HG02885 (cell line): ENCODE data around the gene PAK4.
"Not testable (repeated sequence)": the region's sequence is repeated elsewhere in the genome, so short reads cannot be mapped to it uniquely, and the experiment has no call there.

Experiments used
- ATAC-seq: cut with Tn5 transposase; IDR thresholded peaks from one replicate; pipeline ENCODE4 v1.9.1; 2021; ENCODE audit warnings: mild to moderate bottlenecking; ENCODE audit not compliant: unreplicated experiment, poor library complexity

Gene PAK4

DNA sequence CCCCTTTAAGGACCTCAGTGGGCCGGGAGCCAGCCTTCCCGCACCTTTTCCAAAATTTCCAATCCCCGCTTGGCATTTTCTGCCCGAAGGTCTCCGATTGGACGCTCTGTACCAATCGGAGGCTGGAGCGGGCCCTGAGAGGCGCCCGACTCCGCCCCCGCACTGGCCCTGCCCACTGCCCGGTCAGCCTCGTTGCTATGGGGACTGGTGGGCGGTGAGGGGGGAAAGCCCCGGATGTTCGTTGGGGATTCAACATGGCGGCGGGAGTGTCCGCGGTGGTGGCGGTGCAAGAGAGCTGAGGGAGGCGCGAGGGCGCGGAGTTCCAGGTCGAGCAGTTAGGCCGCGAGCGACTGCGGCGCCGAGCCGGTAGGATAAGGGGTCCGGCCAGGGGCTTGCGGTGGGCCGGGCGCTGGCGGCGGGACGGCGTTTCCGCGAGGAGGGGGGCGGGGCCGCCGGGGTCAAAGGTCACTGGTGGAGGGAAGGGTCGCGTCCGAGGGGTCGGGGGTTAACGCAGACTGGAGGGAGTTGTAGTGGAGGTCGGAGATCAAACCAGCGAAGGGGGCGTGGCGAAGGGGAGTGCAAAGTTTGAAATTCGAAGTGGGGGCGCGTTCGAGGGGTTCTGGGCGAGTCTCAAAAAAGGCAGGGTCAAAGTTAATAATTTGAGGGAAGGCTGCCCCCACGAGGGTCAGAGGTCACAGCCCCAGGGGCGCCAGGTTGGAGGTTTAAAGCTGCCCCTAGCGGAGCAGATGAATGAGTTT, at the start of gene PAK4:
TSS of gene PAK4 (plus strand) at position 233 of the 758 bp plus-strand sequence. CDS start 43,768 bp downstream, outside the sequence.
- peak; percentile 94 for ATAC-seq

DNA sequence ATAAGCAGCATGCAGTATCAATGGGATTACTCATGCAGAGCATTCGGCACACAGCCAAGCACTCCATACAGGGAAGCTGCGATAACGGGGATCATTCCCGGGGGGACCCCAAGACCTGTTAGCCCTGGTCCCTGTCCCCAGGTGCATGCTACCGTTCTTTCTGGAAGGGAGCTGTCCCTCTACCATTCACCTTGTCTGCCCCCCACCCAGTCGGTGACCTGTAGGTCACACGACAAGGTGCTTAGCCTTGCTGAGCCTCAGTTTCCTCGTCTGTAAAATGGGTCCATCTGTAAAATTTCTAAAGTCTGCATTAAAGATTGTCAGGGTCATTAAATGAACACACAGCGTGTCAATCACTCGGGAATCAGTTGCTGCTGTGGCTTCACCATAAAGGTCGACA, 48.3 kb upstream of the PAK4 start:
- ATAC-seq, result no peak

DNA sequence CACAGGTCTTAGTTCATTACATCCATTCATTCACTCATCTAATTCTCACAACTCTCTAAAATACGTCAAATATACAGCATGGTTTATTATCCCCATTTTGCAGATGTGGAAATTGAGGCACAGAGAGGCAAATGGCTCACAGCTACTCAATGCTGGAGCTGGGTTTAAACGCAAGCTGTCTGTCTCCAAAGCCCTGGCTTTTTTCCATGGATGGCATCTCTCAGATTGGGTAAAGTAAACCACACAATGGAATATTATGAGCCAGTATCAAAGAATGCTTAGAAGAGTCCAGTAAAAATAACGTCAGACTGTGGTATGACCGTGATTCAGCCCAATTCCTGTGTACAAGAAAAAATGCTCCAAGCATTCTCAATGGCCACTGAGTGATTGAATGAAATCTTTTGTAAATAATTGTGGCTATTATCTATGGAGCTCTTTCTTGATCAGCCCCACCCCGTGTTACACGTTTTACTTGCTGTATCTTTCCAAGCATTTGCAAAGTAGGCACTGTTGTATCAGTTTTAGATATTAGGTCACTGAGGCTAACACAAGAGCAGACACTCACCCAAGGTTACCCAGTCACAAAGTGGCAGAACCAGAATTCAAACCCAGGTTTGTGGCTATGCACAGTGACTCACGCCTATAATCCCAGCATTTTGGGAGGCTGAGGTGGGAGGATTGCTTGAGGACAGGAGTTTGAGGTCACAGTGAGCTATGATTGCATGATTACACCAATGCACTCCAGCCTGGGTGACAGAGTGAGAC, 47.0 kb upstream of the PAK4 start:
- ATAC-seq, result no peak

DNA sequence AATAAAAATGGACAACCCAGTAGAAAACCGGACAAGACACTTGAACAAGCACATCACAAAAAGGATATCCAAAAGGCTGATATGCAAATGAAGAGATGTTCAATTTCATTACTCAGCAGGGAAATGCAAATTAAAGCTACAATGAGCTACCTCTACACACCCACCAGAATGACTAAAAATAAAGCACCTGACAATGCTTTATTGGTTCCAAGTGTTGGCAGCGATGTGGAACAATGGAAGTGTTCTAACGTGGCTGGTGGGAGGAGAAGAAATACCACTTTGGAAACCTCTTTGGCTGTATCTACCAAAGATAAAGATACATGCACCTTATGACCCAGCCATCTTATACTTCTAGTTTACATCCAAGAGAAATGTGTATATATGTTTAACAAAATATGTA, 45.2 kb upstream of the PAK4 start:
- ATAC-seq, result no peak

DNA sequence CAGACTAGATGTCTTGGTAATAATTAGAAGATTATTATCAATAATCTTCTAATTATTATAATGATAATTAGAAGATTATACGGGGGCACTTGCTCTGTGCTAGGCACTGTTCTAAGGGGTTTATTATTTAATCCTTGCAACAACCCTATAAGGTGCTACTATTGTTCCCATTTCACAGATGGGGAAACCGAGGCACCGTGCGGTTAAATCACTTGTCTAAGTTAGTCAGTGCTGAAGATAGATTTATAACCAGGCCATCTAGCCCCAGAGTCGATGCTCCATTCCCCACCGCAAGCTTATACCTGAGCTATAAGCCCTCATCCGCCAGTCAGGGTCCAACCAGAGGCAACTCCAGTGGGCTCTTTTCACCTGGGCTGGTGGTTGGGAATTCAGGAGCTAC, 43.4 kb upstream of the PAK4 start:
- no peak for ATAC-seq

DNA sequence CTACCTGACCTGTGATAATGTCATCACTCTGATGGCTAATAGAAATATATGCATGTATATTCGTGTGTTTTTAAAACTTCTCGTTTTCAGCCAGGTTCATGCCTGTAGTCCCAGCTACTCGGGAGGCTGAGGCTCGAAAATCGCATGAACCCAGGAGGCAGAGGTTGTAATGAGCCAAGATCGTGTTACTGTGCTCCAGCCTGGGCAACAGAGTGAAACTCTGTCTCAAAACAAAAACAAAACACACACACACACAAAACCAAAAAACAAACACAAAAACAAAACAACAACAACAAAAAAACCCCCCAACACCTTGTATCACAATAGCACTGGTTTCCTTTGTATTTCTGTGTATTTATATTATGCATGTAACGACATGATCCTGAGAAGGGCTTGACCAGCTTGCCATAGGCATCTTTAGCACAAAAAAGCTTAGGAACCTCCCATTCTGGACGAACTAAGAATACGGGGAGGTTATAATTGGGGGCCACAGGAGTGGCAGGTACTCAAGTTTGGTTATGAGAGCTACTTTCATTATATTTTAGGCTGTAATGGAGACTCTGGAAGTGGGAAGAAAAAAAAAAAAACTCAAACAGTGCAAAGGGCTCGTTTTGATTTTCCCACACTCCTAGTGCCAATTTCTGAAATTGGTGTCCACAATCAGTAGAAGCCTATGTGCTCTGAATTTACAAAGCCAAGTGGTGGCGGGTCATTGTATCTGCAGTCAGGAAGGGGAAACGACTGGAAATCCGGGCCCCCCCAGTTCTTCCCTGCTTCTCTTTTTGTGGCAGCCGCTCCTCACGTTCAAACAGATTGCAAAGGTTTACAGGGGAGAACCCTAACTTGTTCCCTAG, 42.6 kb upstream of the PAK4 start:
- no peak for ATAC-seq

DNA sequence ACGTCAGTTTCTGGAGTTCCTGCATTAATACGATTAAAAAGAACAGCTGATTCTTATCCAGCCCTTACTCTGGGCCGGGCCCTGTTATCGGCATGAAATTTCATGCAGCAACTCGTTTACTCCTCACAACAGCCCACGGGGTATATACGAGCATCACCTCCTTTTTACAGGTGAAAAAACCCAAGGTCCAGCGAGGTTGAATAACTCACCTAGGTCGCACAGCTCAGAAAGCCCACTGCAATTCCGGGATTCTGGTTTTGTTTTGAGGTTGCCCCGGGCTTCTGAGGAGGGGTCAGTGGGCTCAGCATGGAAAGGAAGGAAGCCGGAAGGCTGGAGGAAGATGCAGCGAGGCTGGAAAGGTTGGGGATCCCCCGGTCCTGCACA, 42.0 kb upstream of the PAK4 start:
- no peak for ATAC-seq

DNA sequence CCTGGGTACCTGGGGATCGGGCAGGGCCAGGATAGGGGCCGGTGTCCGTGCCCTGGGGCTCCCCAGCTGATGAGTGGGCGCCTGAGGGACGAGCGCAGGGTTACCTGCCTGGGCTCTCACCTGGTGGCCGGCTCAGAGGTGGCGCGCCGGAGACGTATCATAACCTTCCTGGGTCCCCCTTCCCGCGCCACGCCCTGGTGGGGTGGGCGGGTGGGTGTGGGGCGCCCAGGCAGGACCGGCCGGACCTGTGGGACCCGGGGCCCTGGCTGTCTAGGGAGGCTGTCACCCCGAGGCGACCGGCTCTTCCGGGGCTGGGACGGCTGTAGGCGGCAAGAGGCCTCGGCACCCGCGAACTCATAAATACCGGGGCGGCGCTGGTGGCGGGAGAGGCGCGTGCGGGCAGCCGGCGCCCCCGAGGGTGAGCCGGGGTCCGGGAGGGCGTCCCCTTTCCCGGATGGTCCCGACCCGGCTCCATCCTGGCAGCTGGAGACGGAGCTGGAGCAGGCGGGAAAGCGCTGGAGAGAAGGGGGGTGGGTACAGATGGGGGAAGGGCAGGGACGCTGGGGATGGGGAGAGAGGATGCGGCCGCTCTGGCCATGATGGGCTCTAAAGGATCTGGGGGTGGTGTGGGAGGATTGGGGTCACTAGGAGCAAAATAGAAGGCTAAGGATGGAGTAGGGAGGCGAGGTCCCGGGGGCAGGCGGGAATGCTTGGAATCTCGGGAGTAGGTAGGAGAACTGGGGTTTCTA, 41.4 kb upstream of the PAK4 start, which contains the start of gene ACP7:
TSS of gene ACP7 (plus strand) at position 386 of the 749 bp plus-strand sequence. CDS start 902 bp downstream, outside the sequence.
- no peak for ATAC-seq

DNA sequence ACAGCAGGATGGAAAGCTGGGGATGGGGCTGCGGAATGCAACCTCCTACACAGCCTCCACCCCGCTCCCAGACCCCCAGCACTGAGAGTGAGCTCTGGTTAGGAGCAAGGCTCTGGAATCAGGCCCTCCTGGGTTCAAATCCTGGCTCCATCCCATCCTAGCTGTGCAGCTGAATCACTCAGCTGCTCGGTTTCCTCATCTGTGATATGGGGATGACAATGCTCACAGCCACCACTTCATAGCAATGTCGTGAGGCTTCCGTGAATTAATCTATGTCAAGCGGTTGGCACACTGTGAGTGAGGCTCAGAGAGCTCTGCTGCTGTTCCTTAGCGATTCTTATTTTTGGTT, 40.9 kb upstream of the PAK4 start:
- ATAC-seq, result no peak

DNA sequence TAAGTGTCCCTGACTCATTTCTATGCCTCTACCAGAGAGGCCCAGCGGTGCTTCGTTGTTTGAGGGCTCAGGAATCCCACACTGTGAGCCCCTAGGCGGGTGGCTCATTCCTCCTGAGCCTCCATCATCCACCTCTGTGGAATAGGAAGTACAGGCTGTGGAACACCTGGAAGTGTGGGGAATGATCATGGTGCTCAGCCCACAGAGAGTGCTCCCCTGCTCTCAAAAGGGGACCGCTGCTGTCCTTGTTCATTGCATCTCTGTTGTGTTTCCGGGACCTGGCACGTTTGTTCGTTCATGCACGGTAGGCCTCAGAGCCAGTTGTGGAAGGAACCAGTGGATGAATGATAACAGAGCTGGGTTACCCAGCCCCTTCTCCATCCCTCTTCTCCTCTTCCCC, 40.2 kb upstream of the PAK4 start:
- no peak for ATAC-seq

DNA sequence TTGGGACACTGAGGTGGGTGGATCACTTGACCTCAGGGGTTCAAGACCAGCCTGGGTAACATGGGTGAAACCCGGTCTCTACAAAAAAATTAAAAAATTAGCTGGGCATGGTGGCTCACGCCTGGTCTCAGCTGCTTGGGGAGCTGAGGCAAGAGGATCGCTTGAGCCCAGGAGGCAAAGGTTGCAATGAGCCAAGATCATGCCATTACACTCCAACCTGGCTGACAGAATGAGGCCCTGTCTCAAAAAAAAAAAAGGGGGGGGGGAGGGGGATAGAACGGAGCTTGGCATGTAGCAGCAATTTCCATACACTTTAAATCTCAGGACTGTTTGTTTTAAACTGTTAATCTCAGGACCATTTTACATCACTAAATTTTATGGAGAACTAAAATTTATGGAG, 39.2 kb upstream of the PAK4 start:
- ATAC-seq, result no peak

DNA sequence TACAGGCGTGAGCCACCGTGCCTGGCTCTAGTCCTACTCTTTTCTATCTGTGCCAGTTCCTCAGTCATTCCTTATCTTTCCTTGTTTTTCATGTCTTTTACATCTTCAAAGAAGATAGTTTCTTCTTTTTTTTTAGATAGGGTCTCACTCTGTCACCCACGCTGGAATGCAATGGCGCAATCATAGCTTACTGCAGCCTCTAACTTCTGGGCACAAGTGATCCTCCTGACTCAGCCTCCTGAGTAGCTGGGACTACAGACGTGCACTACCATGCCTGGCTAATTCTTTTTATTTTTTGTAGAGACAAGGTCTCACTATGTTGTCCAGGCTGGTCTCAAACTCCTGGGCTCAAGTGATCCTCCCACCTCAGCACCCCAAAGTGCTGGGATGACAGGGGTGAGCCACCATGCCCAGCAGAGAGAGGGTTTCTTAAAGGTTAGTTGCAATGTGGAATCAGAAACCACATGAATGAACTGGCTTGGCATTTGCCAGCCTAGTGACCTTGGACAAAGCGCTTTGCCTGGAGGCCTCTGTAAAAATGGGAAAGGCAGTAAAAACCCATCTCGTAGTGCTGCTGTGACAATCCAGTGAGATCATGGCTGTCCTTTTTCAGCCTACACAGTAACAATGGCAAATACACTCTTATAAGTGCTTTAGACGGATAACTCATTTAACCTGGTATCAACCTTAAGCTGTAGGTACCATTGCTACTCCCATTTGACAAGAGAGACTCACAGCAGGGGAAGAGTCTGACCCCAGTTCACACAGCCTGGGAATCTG, 37.5 kb upstream of the PAK4 start:
- ATAC-seq, result no peak

DNA sequence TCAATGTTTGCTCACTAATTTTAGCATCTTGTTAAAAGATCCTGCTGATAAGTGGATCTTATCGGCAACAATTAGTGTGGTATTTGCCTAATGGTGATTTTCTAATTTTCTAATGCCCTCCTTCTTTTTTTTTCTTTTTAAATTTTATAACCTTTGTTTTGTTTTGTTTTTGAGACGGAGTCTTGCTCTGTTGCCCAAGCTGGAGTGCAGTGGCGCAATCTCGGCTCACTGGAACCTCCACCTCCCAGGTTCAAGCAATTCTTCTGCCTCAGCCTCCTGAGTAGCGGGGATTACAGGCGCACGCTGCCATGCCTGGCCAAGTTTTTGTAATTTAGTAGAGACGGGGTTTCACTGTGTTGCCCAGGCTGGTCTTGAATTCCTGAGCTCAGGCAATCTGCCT, 35.6 kb upstream of the PAK4 start:
- ATAC-seq, result not testable (repeated sequence)

DNA sequence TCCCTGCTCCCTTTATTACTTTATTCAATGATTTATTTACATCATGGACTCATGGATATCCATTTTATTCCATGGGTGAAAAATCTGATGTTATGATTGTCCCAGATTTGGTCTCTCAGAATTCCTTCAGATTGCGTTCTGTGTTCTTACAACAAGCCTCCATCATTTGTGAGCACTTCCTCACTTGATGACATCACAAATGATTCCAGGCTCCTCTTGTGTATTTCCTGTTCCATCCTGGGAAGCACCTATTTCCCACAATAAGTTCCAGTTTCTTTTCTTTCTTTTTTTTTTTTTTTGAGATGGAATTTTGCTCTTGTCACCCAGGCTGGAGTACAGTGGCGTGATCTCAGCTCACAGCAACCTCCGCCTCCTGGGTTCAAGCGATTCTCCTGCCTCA, 34.7 kb upstream of the PAK4 start:
- ATAC-seq, result no peak

DNA sequence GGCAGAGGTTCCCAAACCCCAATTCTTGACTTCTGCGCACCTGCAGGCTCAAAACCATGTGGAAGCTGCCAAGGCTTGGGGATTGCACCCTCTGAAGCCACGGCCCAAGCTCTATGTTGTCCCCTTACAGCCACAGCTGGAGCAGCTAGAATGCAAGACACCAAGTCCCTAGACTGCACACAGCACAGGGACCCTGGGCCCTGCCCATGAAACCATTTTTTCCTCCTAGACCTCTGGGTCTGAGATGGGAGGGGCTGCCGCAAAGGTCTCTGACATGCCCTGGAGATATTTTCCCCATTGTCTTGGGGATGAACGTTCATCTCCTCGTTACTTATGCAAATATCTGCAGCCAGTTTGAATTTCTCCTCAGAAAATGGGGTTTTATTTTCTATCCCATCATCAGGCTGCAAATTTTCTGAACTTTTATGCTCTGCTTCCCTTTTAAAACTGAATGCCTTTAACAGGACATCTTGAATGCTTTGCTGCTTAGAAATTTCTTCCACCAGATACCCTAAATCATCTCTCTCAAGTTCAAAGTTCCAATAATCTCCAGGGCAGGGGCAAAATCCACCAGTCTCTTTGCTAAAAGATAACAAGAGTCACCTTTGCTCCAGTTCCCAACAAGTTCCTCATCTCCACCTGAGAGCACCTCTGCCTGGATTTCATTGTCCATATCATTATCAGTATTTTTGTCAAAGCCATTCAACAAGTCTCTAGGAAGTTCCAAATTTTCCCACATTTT, 29.6 kb upstream of the PAK4 start:
- not testable (repeated sequence) for ATAC-seq

DNA sequence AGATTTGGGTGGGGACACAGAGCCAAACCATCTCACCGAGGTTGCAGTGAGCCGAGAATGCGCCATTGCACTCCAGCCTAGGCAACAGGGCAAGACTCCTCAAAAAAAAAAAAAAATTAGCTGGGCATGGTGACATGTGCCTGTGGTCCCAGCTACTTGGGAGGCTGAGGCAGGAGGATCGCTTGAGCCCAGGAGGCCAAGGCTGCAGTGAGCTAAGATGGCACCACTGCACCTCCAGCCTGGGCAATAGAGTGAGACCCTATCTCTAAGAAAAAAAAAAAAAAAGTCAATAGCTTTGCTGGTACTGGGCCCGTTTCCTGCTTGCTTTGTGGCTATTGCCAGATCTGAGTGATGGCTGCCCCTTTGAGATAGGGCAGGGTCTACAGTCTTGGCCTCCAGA, 28.3 kb upstream of the PAK4 start:
- ATAC-seq, result no peak

DNA sequence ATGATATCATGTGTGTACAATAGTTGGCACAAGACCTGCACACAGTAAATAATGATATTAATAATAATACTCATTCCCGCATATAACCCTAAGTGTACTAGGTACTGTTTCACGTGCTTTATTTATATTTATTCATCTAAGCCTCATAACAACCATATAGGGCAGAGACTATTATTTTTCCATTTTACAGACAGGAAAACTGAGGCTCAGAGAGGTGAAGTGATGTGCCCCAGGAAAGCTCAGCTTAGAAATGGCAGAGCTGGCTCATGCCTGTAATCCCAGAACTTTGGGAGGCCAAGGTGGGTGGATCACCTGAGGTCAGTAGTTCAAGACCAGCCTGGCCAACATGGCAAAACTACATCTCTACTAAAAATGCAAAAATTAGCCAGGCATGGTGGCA, 27.9 kb upstream of the PAK4 start:
- no peak for ATAC-seq

DNA sequence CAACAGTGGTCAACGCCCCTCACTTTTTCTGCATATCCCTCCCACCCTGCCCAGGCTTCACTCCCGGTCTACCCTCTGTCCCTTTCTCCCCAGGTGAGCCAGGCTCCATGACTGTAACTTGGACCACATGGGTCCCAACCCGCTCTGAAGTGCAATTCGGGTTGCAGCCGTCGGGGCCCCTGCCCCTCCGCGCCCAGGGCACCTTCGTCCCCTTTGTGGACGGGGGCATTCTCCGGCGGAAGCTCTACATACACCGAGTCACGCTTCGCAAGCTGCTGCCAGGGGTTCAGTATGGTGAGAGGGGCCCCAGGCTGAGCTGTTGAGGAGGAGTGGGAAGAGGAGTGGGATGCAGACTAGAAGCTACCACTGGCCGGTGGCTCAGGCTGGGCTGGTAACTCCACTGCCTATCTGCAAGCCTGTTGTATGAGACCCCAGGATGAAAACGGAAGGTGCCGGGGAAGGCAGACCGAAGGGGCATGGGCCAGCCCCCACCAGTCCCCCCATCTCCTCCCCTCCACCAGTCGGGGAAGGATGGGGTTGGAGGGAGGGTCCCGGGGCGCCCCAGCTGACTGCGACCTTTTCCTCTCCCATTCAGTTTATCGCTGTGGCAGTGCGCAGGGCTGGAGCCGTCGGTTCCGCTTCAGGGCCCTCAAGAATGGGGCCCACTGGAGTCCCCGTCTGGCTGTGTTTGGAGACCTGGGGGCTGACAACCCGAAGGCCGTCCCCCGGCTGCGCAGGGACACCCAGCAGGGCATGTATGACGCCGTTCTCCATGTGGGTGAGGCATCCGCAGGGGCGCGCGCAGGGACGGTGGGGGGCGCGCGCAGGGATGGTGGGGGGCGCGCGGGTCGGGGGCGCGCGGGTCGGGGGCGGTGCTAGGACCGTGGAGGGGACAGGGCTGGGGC, 27.0 kb upstream of the PAK4 start:
- no peak for ATAC-seq
